Ovary (tissue), 9 donors: ENCODE measurements around the gene ANXA9. TPM values are rescaled to one million over a fixed set of nuclear protein-coding genes. Genes with fewer than 3 reads are reported as not detected.

Experiments
- polyA plus RNA-seq, 2 donors: library from polyadenylated mRNA; stranded (reverse); fragments of 200-250 nt in 1 of 2; fragments of 350-450 nt in 1 of 2; fragmentation: Illumina TruSeq in 1 of 2; extraction: RNeasy Lipid Tissue Mini Kit (QIAGEN cat#74804) in 1 of 2; gene quantifications; one replicate each; pipeline ENCODE4 v1.2.3, GENCODE V29; 2013 to 2014
- small RNA-seq: library from RNA; depleted of rRNA; stranded (forward); fragments of <200 nt; gene quantifications from one replicate; pipeline ENCODE3, GENCODE V24; 2016
- total RNA-seq, 7 donors: library from RNA; depleted of rRNA in 2 of 7; stranded (reverse); fragments of >200 nt in 2 of 7; fragmentation: NEBNext Ultra II Directional in 3 of 7; extraction: Animal tissue kit (Norgen Biotek cat#: 25700) in 3 of 7; gene quantifications; one replicate each; pipeline versions ENCODE4 v1.1.0 to v1.2.4, GENCODE V29; 2016 to 2023
- donor health status: DM: no; HTN: no; CAD: no; lungs with moderate emphysema.
- donor health status: DM: no; HTN: no; CAD: no.
- donor health status: Bipolar disorder and iron deficiency.
- donor health status: DM: yes; HTN: yes; CAD: no.
- donor health status: DM: no; HTN: no; CAD: no.
- donor health status: DM: yes; HTN: yes; CAD: no.

ANXA9 gene
- total and polyA plus RNA-seq, 9 donors, result 0.24 to 6.9 (median 0.79) TPM

Small RNA genes lying within 50 kb of the gene (small RNA-seq; reads per million reads assigned to genes)
- not detected for gene RNU6-884P

Other genes starting within 250 kb of the ANXA9 start
- gene CTSS, start 216.5 kb upstream of the ANXA9 start, total RNA-seq, result 10 to 100 TPM in 6 of 7 donors, 1 to 10 TPM in 1; 8.7 to 80.9 (median 13.6) TPM
- 100 to 1,000 TPM in 1 of 2 donors, 1 to 10 TPM in 1; 9.6 to 131 TPM for gene CTSS, start 216.5 kb upstream of the ANXA9 start, polyA plus RNA-seq
- gene CTSK, start 174.0 kb upstream of the ANXA9 start, total RNA-seq, result 10 to 100 TPM; 35.6 to 85.2 (median 74.0) TPM
- gene CTSK, start 174.0 kb upstream of the ANXA9 start, polyA plus RNA-seq, result 100 to 1,000 TPM; 114 to 254 TPM
- 10 to 100 TPM; 52.5 to 79.8 (median 60.5) TPM for gene ARNT, start 105.7 kb upstream of the ANXA9 start, total RNA-seq
- gene ARNT, start 105.7 kb upstream of the ANXA9 start, polyA plus RNA-seq, result 10 to 100 TPM; 27.9 to 84.0 TPM
- gene CTXND2, start 95.2 kb upstream of the ANXA9 start, total RNA-seq, result not detected
- not detected for gene CTXND2, start 95.2 kb upstream of the ANXA9 start, polyA plus RNA-seq
- 10 to 100 TPM; 21.9 to 49.4 (median 40.9) TPM for gene SETDB1, start 55.9 kb upstream of the ANXA9 start, total RNA-seq
- gene SETDB1, start 55.9 kb upstream of the ANXA9 start, polyA plus RNA-seq, result 10 to 100 TPM; 24.0 to 46.2 TPM
- 100 to 1,000 TPM in 5 of 7 donors, 10 to 100 TPM in 2; 91.9 to 198 (median 156) TPM for gene CERS2, start 7.5 kb upstream of the ANXA9 start, total RNA-seq
- 100 to 1,000 TPM; 124 to 339 TPM for gene CERS2, start 7.5 kb upstream of the ANXA9 start, polyA plus RNA-seq
- 10 to 100 TPM; 17.1 to 35.6 (median 26.9) TPM for gene MINDY1, start 24.6 kb downstream of the ANXA9 start, total RNA-seq
- 10 to 100 TPM; 22.1 to 33.0 TPM for gene MINDY1, start 24.6 kb downstream of the ANXA9 start, polyA plus RNA-seq
- gene PRUNE1, start 26.2 kb downstream of the ANXA9 start, total RNA-seq, result 10 to 100 TPM; 19.1 to 27.2 (median 22.9) TPM
- gene PRUNE1, start 26.2 kb downstream of the ANXA9 start, polyA plus RNA-seq, result 10 to 100 TPM; 17.2 to 30.7 TPM
- gene BNIPL, start 54.3 kb downstream of the ANXA9 start, total RNA-seq, result 10 to 100 TPM in 1 of 7 donors, 1 to 10 TPM in 1, under 1 TPM in 5; 0.17 to 10.6 (median 0.60) TPM
- gene BNIPL, start 54.3 kb downstream of the ANXA9 start, polyA plus RNA-seq, result under 1 TPM; 0.13 to 0.32 TPM
- gene C1orf56, start 65.5 kb downstream of the ANXA9 start, total RNA-seq, result 1 to 10 TPM; 3.9 to 9.1 (median 7.3) TPM
- 1 to 10 TPM; 2.6 to 6.6 TPM for gene C1orf56, start 65.5 kb downstream of the ANXA9 start, polyA plus RNA-seq
- gene CDC42SE1, start 77.3 kb downstream of the ANXA9 start, total RNA-seq, result 10 to 100 TPM; 37.6 to 81.9 (median 56.3) TPM
- gene CDC42SE1, start 77.3 kb downstream of the ANXA9 start, polyA plus RNA-seq, result 10 to 100 TPM; 26.0 to 73.4 TPM
- gene MLLT11, start 78.1 kb downstream of the ANXA9 start, total RNA-seq, result 1 to 10 TPM; 1.3 to 9.5 (median 2.4) TPM
- 1 to 10 TPM; 1.1 to 3.6 TPM for gene MLLT11, start 78.1 kb downstream of the ANXA9 start, polyA plus RNA-seq
- 10 to 100 TPM; 12.6 to 28.1 (median 24.2) TPM for gene GABPB2, start 88.5 kb downstream of the ANXA9 start, total RNA-seq
- 10 to 100 TPM; 11.4 to 20.6 TPM for gene GABPB2, start 88.5 kb downstream of the ANXA9 start, polyA plus RNA-seq
- gene SEMA6C, start 164.3 kb downstream of the ANXA9 start, total RNA-seq, result 10 to 100 TPM in 5 of 7 donors, 1 to 10 TPM in 2; 8.0 to 18.0 (median 14.7) TPM
- gene SEMA6C, start 164.3 kb downstream of the ANXA9 start, polyA plus RNA-seq, result 10 to 100 TPM in 1 of 2 donors, 1 to 10 TPM in 1; 5.0 to 13.4 TPM
- gene TNFAIP8L2, start 174.4 kb downstream of the ANXA9 start, total RNA-seq, result 1 to 10 TPM in 5 of 7 donors, under 1 TPM in 2; 0.48 to 3.8 (median 1.2) TPM
- gene TNFAIP8L2, start 174.4 kb downstream of the ANXA9 start, polyA plus RNA-seq, result 1 to 10 TPM; 2.1 to 4.6 TPM
- gene LYSMD1, start 183.6 kb downstream of the ANXA9 start, total RNA-seq, result 10 to 100 TPM; 12.6 to 20.3 (median 14.3) TPM
- gene LYSMD1, start 183.6 kb downstream of the ANXA9 start, polyA plus RNA-seq, result 10 to 100 TPM; 14.3 to 15.5 TPM
- 10 to 100 TPM; 18.6 to 32.7 (median 22.7) TPM for gene SCNM1, start 183.9 kb downstream of the ANXA9 start, total RNA-seq
- 10 to 100 TPM; 33.0 to 38.9 TPM for gene SCNM1, start 183.9 kb downstream of the ANXA9 start, polyA plus RNA-seq
- 1 to 10 TPM in 2 of 7 donors, under 1 TPM in 3, not detected in 2; 0.42 to 1.4 (median 0.88) TPM for gene TMOD4, start 193.7 kb downstream of the ANXA9 start, total RNA-seq
- gene TMOD4, start 193.7 kb downstream of the ANXA9 start, polyA plus RNA-seq, result under 1 TPM in 1 of 2 donors, not detected in 1; 0.15 TPM
- 10 to 100 TPM; 24.5 to 53.1 (median 48.9) TPM for gene VPS72, start 207.9 kb downstream of the ANXA9 start, total RNA-seq
- 10 to 100 TPM; 42.2 to 78.4 TPM for gene VPS72, start 207.9 kb downstream of the ANXA9 start, polyA plus RNA-seq
- gene PIP5K1A, start 216.3 kb downstream of the ANXA9 start, total RNA-seq, result 10 to 100 TPM; 33.0 to 62.8 (median 47.5) TPM
- 10 to 100 TPM; 19.8 to 50.4 TPM for gene PIP5K1A, start 216.3 kb downstream of the ANXA9 start, polyA plus RNA-seq